NCI-H2196 (cell line): ENCODE results near the gene ADCY9.

Experiments
- DNase-seq: peaks from one replicate; lab custom pipeline; 2025; ENCODE audit not compliant: unreplicated experiment; lab: John Stamatoyannopoulos, UW

The ADCY9 gene

GRCh38 chr16:4008116-4008515 is 108.1 kb downstream of the ADCY9 start:
- no peak for DNase-seq

DNA sequence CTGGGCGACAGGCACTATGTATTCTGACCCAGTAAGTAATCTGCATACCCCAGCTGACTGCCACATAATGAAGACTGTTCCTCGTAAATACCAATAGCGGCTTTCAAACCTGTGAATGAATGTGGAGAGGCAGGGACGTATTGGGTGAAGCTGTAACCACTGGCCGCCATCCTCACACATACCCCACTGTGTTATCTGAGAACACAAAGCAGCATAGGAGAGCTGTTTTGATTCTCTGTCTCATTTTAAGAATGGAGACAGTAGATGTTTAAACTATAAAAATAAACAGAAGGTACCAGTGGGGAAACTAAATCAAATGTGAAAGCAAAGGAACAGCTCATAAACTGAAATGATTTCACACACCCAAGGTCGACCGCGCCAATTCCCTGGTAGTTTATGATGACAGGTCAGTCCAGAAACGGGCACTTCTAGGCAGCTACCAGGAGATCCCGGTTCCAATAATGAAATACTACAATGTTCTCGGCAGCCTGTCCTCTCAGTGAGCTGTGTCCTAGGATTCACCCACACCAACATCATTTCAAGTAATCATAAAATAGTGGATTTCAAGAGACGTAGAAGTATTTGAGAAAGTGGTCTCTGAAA is 109.7 kb downstream of the ADCY9 start:
- DNase-seq: no peak

DNA sequence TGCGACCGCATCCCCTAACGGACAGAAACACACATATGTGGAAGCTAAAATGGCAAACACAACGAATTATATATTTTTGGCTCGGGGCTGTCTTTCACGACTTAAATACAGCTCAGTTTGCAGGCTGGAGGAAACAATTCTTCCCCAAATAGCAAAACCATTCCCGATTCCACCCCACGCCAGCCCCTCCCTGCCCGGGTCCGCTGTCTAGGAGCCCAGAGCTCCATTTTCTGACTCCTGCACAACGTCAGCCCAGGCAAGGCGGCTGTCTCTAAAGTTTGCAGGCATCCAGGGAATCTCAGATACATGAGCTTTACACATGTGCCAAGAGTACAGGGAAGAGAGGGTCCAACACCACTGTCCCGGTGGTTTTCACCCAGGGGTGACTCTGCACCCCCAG is 110.5 kb downstream of the ADCY9 start:
- DNase-seq: no peak

- no peak for DNase-seq
Observed at GRCh38 chr16:4005281-4005680, 111.0 kb downstream of the ADCY9 start.

DNA sequence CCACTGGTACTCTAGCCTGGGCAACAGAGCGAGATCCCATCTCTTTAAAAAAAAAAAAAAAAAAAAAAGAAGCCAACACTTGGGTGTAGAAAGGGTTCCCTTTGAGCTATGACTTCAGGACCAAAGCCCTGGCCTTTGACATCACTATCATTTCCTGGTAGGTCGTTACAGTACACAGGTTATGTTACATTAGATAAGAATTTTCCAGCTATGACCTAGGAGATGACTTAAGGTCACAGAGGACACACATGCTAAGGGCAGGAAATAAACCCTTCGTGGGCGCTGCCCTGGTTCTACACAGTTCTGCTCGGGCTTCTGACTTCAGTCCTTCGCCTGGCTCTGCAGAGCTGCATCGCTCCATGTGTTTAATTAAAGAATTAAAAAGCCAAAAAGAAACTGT is 112.0 kb downstream of the ADCY9 start:
- DNase-seq: no peak

GRCh38 chr16:4003576-4003975 is 112.7 kb downstream of the ADCY9 start:
- DNase-seq: no peak

GRCh38 chr16:4003166-4003565 is 113.1 kb downstream of the ADCY9 start:
- DNase-seq: no peak

DNA sequence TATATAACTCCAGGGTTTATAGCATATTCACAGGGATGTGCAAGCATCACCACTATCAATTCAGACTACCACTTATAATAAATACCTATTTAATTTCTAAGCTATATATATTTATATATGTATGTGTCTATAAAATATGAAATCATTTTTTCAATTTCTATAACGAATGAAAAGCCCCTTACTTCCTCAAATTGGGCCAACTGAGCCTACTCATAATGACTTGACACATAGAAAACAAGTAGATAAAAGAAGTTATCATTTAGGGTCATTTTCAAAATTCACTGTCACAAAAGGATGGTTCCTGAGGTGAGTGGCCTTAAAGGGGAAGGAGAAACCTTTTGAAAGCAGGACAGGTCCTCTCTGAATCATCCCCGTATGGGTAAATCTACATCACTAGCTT is 114.1 kb downstream of the ADCY9 start:
- no peak for DNase-seq

- DNase-seq: no peak
Observed at GRCh38 chr16:3999479-4000325, 116.5 kb downstream of the ADCY9 start.

GRCh38 chr16:3998793-3999478 is 117.3 kb downstream of the ADCY9 start:
- DNase-seq: no peak

GRCh38 chr16:3997231-3997841 is 118.9 kb downstream of the ADCY9 start:
- DNase-seq: no peak

- no peak for DNase-seq
Observed at GRCh38 chr16:3995001-3995400, 121.2 kb downstream of the ADCY9 start.

DNA sequence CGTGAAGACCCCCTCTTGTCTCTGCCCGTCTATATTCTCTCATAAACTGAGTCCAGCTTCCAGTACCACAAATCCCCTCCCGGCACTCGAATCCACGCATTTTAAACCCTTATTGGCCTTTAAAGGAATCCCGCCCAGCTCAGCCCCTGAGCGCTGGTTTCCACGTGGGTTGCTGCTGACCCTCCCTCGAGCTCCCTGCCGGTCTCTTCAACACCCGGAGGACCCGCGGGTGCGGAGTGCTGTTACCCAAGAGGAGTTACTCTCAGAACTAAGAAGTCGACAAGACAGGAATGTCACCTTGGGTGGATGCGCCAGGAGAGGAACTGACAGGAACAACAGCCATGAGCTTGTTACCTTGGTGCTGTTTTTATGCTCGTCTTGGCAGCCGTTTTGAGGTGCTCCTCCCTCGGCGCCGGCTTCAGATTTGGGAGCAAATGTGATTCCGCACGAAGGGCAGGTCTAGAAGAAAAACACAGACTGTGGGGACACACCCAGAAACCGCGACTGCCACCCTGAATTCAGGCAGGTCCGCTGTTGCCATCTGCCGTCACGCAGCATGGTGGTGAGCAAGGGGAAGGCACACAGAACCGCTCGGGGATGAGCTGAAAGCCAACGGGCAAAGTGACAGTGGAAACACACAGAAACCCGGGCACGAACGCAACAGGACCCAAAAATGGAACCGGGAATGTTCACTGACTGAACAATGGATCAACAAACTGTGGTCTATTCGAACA is 123.0 kb downstream of the ADCY9 start:
- no peak for DNase-seq

DNA sequence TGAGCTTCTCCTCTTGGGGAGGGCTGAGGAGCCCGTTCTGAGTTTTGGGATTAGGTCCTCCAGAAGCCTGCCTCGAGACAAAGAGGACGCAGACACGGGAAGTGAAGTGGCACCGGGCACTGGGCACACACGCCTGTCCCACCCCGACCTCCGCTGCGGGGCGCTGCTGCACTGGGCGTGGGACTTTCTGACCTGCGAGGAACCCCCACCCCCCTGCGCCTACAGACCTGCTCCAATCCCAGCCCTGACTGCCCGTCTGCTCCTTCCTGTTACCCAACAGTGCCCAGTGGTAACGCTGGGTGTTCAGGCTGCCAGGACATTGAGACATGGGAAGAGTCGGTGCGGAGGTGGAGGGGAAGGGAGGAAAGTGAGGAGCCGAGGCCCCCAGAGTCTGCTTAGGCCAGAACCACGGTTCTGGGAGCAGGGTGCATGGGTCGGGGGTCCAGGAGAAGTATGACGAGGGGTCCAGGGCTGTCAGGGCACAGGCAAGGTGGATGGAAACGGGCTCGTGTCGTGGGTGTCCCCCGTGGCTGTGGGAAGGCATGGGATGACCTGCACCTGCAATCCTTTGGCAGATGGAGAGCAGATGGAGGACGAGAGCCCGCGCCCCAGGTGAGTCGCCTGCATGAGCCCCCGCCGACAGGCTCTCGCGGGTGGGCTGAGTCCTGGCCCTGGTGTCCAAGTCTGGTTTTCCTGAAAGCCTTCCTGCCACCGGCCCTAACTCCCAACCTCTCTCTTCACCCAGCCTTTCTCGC is 123.8 kb downstream of the ADCY9 start:
- no peak for DNase-seq

GRCh38 chr16:3988824-3989223 is 127.4 kb downstream of the ADCY9 start:
- no peak for DNase-seq

- no peak for DNase-seq
Observed at GRCh38 chr16:3988011-3988410, 128.2 kb downstream of the ADCY9 start.

GRCh38 chr16:3987231-3987630 is 129.0 kb downstream of the ADCY9 start:
- no peak for DNase-seq

DNA sequence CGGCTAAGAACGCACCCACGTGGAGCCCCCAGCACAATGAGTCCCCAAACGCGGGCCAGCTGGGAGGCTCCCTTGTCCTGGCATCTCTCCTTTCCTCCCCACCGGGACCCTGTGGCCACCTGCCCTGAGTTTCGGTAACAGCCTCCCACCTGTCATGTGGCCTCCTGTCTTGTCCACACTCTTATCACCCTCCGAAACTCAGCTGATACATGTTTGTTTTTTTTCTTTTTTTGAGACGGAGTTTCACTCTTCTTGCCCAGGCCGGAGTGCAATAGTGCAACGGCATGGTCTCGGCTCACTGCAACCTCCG is 130.1 kb downstream of the ADCY9 start:
- no peak for DNase-seq

DNA sequence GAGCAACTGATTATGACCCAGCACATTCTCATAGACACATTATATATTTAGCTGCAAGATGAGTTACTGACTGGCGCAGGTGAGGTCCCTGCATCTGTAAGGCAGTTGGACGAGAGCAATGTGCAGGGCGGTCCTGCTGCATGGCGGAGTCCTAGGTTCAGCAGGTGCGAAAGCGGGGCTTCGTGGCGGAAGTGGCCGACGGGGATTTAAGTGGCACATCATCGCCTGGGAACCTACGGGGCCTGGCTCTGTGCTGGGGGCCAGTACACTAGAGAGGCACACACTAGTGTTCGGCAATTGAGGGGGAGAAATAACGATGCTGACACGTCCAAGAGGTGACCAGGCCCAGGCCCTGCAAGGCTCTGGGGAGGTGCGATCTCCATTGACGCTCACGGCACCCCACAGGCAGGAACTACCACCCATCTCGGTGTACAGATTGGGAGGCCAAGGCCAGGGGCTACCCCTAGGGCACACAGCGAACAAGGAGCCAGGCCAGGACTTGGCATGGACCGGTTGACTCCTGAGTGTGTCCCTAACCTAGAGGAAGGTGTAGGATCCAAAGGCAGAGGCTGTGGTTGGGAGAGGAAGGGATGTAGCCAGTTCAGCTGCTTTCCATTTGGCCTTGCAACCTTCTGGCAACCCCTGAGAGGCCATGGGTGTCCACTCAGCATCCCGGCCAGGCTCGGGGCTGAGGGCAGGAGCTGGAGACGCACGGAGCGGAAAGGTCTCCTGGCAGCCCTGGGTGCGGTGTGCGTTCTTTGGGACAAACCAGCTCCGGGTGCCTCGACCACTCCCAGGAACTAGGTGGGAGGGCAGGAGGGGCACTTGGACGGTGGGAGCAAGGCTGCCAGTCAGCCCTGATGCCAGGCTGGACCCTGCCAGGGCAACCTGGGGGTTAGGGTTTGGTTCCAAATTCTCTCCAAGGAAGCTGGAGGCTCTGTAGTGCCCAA is 131.9 kb downstream of the ADCY9 start:
- no peak for DNase-seq
